ENCODE data around the gene SMPD3.
A peak's percentile ranks its signal among the peaks of the same experiment; 100 is the strongest.

Gene SMPD3

DNA sequence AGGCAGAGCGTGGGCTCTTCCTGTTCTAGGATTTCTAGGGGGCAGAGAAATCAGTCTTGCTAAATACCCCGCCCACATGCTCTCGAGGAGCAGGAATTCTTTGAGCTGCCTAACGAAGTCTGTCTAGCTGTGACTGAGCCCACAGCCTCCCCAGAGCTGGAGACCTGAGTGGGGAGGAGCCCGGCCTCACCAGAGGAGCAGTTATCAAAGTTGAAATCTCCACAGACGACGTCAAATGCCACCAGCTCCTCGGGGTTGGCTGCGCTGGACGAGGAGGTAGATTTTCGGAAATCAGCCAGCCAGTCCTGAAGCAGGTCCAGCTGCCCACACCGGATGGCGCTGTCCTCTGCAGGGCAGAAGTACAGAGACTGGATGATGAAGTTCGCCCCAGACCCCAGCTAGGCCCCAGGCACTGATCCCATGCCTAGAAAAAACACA, 83.7 kb downstream of the SMPD3 start:
- no peaks in the 10 kb centered on the region for H3K79me2 ChIP-seq (ENCODE audit: low read length)
- H3K27ac ChIP-seq (ENCODE audit: low read length) = no peak overlapping the region
- H3K4me2 ChIP-seq (ENCODE audit: low read length) = no peak overlapping the region
- TF ChIP-seq, protein P1, sequence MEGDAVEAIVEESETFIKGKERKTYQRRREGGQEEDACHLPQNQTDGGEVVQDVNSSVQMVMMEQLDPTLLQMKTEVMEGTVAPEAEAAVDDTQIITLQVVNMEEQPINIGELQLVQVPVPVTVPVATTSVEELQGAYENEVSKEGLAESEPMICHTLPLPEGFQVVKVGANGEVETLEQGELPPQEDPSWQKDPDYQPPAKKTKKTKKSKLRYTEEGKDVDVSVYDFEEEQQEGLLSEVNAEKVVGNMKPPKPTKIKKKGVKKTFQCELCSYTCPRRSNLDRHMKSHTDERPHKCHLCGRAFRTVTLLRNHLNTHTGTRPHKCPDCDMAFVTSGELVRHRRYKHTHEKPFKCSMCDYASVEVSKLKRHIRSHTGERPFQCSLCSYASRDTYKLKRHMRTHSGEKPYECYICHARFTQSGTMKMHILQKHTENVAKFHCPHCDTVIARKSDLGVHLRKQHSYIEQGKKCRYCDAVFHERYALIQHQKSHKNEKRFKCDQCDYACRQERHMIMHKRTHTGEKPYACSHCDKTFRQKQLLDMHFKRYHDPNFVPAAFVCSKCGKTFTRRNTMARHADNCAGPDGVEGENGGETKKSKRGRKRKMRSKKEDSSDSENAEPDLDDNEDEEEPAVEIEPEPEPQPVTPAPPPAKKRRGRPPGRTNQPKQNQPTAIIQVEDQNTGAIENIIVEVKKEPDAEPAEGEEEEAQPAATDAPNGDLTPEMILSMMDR (IDR thresholded peaks at IDR 0.05; ENCODE audit: low read depth, low read length) = peak; percentile 22
- no peak for TF ChIP-seq EZH2phosphoT487 (IDR thresholded peaks at IDR 0.05; ENCODE audit: low read depth)
- H3K27me3 ChIP-seq (ENCODE audit: low read depth, low read length) = no peaks in the 10 kb centered on the region
- no peak overlapping the region for H3K4me3 ChIP-seq (ENCODE audit: low read length)
- no peaks in the 10 kb centered on the region for H3K9me3 ChIP-seq (ENCODE audit: insufficient read depth, low read length)
- H3K4me1 ChIP-seq (ENCODE audit: low read length) = peaks cover 40% of the 10 kb centered on the region
- no peak overlapping the region for H3K9ac ChIP-seq (ENCODE audit: low read length)
- H4K20me1 ChIP-seq (ENCODE audit: insufficient read depth, low read length) = no peaks in the 10 kb centered on the region
- H2AFZ ChIP-seq (ENCODE audit: low read depth, low read length) = no peak overlapping the region
- no peaks in the 10 kb centered on the region for H3K36me3 ChIP-seq (replicated peaks; ENCODE audit: low read depth, low read length)

DNA sequence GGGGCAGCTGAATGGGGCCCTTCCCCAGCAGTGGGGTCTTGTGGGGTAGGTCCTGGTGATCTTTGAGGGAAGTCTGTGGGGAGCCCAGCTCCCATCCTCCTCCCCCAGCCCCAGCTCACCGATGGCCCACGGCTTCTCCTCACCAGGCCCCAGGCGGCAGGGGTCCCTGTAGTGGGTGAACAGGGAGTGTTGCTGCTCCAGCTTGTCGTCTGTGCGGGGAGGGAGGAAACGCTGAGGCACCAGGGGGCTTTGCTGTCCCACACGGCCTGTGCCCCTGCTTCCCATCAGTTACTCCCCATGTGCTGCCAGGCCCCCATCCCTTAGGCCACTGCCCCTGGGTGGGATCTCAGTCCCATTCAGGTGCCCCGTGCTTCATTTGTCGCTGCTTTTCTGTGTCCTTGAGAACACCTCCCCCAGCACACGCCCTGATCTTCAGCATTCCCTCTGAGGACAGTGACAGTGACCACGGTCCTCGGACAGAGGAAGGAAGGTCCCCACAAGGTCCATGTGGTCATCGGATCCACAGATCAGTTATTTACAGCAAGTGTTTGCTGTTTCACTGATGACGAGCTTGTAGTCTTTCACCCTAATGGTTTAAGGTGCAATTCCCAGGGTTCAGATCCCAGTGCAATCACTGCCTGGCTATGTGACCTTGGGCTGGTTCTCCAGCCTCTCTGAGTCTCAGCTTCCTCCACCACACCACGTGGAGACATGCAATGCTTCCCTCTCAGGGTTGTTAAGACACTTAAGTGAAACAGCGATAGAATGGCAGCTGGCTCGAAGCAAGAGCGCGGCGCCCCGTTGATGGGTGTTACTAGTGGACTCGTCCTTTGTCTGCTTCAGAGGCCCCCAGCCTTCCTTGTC, 84.4 kb downstream of the SMPD3 start:
- no peak overlapping the region for H3K27ac ChIP-seq (ENCODE audit: low read length)

DNA sequence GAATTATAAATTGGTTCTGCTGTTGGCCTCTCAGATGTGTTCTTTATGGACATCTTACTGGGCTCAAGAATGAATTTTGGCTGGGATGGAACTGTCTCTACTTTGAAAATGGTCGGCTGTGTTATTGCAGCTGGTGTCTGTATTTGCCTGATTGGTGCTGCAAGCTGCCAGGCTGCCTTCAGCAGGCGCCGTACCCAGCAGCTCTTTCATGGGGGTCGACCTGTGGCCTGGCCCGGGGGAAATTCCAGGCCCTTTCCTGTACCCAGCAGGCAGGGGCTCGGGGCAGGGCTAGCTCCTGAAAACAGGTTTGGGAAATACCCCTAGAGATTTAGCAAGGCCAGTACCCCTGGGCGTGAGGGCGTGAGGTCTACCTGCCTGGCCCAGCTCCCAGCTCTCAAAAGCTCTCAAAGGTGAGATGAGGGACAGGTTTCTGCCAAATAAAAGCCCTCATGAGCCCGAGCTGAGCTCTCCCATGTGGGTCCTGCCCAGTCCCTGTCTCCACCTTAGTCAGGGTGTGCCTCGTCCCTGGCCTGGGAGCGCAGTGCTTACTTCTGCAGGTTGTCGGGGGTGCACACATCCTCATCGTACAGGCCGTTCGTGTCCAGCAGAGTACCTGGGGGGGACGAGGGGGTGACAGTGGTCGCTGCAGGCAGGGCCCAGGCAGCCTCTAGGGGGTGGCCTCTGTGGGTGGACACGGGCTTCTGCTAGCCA, 85.2 kb downstream of the SMPD3 start:
- no peaks in the 10 kb centered on the region for H3K27me3 ChIP-seq (ENCODE audit: low read depth, low read length)
- H3K9me3 ChIP-seq (ENCODE audit: insufficient read depth, low read length) = no peaks in the 10 kb centered on the region
- no peak overlapping the region for H2AFZ ChIP-seq (ENCODE audit: low read depth, low read length)
- no peak for TF ChIP-seq EZH2phosphoT487 (IDR thresholded peaks at IDR 0.05; ENCODE audit: low read depth)
- TF ChIP-seq, protein P1 (IDR thresholded peaks at IDR 0.05; ENCODE audit: low read depth, low read length) = no peak
- no peaks in the 10 kb centered on the region for H4K20me1 ChIP-seq (ENCODE audit: insufficient read depth, low read length)
- H3K4me2 ChIP-seq (ENCODE audit: low read length) = no peak overlapping the region
- no peaks in the 10 kb centered on the region for H3K79me2 ChIP-seq (ENCODE audit: low read length)
- H3K36me3 ChIP-seq (replicated peaks; ENCODE audit: low read depth, low read length) = peaks cover 2% of the 10 kb centered on the region
- H3K9ac ChIP-seq (ENCODE audit: low read length) = no peak overlapping the region
- no peak overlapping the region for H3K4me3 ChIP-seq (ENCODE audit: low read length)
- H3K27ac ChIP-seq (ENCODE audit: low read length) = no peak overlapping the region
- peaks cover 25% of the 10 kb centered on the region for H3K4me1 ChIP-seq (ENCODE audit: low read length)

More for the DNA sequence above, 84.4 kb downstream of the SMPD3 start:
- Histone ChIP-seq H3K9ac (ENCODE audit: low read length) (no peak overlapping the region), H3K36me3 (replicated peaks; ENCODE audit: low read depth, low read length) (no peaks in the 10 kb centered on the region), H2AFZ (ENCODE audit: low read depth, low read length) (no peak overlapping the region), H3K27me3 (ENCODE audit: low read depth, low read length) (no peaks in the 10 kb centered on the region), H3K9me3 (ENCODE audit: insufficient read depth, low read length) (no peaks in the 10 kb centered on the region), H3K4me2 (ENCODE audit: low read length) (no peak overlapping the region), H4K20me1 (ENCODE audit: insufficient read depth, low read length) (no peaks in the 10 kb centered on the region), H3K4me1 (ENCODE audit: low read length) (peaks cover 33% of the 10 kb centered on the region), H3K4me3 (ENCODE audit: low read length) (no peak overlapping the region), H3K79me2 (ENCODE audit: low read length) (no peaks in the 10 kb centered on the region)
- TF ChIP-seq, protein P1 (IDR thresholded peaks at IDR 0.05; ENCODE audit: low read depth, low read length) = no peak
- TF ChIP-seq EZH2phosphoT487 (IDR thresholded peaks at IDR 0.05; ENCODE audit: low read depth) = no peak

DNA sequence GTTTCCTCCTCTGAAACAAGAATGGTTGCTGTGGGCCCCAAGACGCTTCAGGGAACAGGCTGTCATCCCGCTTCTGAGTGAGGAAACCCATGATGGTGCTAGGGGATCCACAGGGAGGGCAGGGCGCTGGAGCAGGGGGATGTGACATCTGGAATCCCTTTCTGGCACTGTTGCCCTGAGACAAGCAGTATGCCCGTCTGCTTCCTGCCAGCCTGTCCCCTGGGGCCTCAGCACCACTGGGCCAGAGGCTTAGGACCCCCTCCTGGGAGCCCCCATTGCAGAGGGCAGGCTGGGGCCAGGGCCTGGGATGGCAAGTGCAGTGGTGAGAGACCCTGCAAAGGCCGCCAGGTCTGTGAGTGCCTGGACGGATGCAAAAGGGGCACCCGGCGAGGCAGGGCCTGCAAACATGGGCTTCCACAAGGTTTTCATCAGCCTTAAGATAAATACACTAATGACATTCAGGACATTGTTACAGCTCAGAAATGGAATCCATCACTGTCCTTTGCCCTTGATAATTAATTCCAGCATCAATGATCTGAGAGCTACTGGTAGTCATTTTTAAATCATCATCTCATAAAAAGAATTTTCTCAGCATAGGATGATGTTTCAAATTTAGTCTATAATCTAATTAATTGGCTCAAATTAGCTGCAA, 85.9 kb downstream of the SMPD3 start:
- H3K36me3 ChIP-seq (replicated peaks; ENCODE audit: low read depth, low read length) = peaks cover 9% of the 10 kb centered on the region
- peaks cover 18% of the 10 kb centered on the region; the same call in 1 of the 2 replicates for H3K4me1 ChIP-seq (ENCODE audit: low read length)

More for the DNA sequence above, 85.9 kb downstream of the SMPD3 start:
- no peaks in the 10 kb centered on the region for H3K79me2 ChIP-seq (ENCODE audit: low read length)
- no peak overlapping the region for H2AFZ ChIP-seq (ENCODE audit: low read depth, low read length)
- H3K4me2 ChIP-seq (ENCODE audit: low read length) = no peak overlapping the region
- H3K9me3 ChIP-seq (ENCODE audit: insufficient read depth, low read length) = no peaks in the 10 kb centered on the region
- H3K4me3 ChIP-seq (ENCODE audit: low read length) = no peak overlapping the region
- H3K27ac ChIP-seq (ENCODE audit: low read length) = no peak overlapping the region
- no peak for TF ChIP-seq EZH2phosphoT487 (IDR thresholded peaks at IDR 0.05; ENCODE audit: low read depth)
- TF ChIP-seq, protein P1 (IDR thresholded peaks at IDR 0.05; ENCODE audit: low read depth, low read length) = no peak
- no peaks in the 10 kb centered on the region for H4K20me1 ChIP-seq (ENCODE audit: insufficient read depth, low read length)
- H3K27me3 ChIP-seq (ENCODE audit: low read depth, low read length) = no peaks in the 10 kb centered on the region
- H3K9ac ChIP-seq (ENCODE audit: low read length) = no peak overlapping the region
